HG03571 (cell line): ENCODE results near the gene FAM221A.
"Not testable (repeated sequence)": the region's sequence is repeated elsewhere in the genome, so short reads cannot be mapped to it uniquely, and the experiment has no call there.

Experiments used
- ATAC-seq: cut with Tn5 transposase; IDR thresholded peaks from one replicate; pipeline ENCODE4 v1.9.1; 2021; ENCODE audit not compliant: unreplicated experiment

Gene FAM221A

GRCh38 chr7:23698822-23699221, 18.8 kb downstream of the FAM221A start:
- no peak for ATAC-seq

- no peak for ATAC-seq
Observed at GRCh38 chr7:23700046-23700445, 20.0 kb downstream of the FAM221A start.

- ATAC-seq = no peak
Observed at GRCh38 chr7:23709081-23709750, 29.2 kb downstream of the FAM221A start.

- ATAC-seq = no peak
Observed at GRCh38 chr7:23710000-23710399, 30.0 kb downstream of the FAM221A start, which contains the start of gene STK31. Gene STK31, plus strand, starts transcription at chr7:23710219. Its CDS starts 67 bp downstream, at chr7:23710286.

GRCh38 chr7:23712368-23713284, 32.6 kb downstream of the FAM221A start:
- no peak for ATAC-seq

GRCh38 chr7:23713285-23714149, 33.5 kb downstream of the FAM221A start:
- ATAC-seq = no peak

- ATAC-seq = no peak
Observed at GRCh38 chr7:23714150-23714464, 34.1 kb downstream of the FAM221A start.

GRCh38 chr7:23714579-23714978, 34.6 kb downstream of the FAM221A start:
- no peak for ATAC-seq

- no peak for ATAC-seq
Observed at GRCh38 chr7:23715099-23715498, 35.1 kb downstream of the FAM221A start.

GRCh38 chr7:23717788-23718187, 37.8 kb downstream of the FAM221A start:
- no peak for ATAC-seq

- no peak for ATAC-seq
Observed at GRCh38 chr7:23721456-23721855, 41.5 kb downstream of the FAM221A start.

- ATAC-seq = not testable (repeated sequence)
Observed at GRCh38 chr7:23722587-23723216, 42.7 kb downstream of the FAM221A start.

- ATAC-seq = not testable (repeated sequence)
Observed at GRCh38 chr7:23724113-23724512, 44.1 kb downstream of the FAM221A start.

- no peak for ATAC-seq
Observed at GRCh38 chr7:23742051-23742450, 62.1 kb downstream of the FAM221A start.

GRCh38 chr7:23743226-23743625, 63.2 kb downstream of the FAM221A start:
- ATAC-seq = no peak

GRCh38 chr7:23746629-23747028, 66.6 kb downstream of the FAM221A start:
- no peak for ATAC-seq

- ATAC-seq = no peak
Observed at GRCh38 chr7:23751852-23752251, 71.9 kb downstream of the FAM221A start.
